ELR (cell line): ENCODE measurements around the gene SLF2.
A peak's percentile ranks its signal among the peaks of the same experiment; 100 is the strongest.

ENCODE experiments used
- DNase-seq: peaks from one replicate; pipeline ENCODE4 v3.0.0-alpha.2; 2015; ENCODE audit warnings: low read depth

Gene SLF2

DNA sequence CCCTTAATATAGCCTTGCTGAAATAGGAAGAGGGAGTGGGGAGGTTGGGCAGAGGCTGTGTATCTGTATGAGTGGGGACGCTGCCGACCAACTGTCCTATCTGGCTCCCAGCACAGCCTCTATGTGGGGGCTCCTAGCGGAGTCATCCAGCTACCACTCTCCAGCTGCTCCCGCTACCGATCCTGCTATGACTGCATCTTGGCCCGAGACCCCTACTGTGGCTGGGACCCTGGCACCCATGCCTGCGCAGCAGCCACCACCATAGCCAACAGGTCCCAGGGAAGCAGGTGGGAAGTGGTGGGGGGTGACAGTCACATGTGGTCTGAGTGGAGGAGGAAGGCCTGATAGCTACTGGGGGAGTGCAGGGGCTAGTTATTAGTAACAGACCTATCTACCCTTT, 67.9 kb downstream of the SLF2 start:
- no peak for DNase-seq

DNA sequence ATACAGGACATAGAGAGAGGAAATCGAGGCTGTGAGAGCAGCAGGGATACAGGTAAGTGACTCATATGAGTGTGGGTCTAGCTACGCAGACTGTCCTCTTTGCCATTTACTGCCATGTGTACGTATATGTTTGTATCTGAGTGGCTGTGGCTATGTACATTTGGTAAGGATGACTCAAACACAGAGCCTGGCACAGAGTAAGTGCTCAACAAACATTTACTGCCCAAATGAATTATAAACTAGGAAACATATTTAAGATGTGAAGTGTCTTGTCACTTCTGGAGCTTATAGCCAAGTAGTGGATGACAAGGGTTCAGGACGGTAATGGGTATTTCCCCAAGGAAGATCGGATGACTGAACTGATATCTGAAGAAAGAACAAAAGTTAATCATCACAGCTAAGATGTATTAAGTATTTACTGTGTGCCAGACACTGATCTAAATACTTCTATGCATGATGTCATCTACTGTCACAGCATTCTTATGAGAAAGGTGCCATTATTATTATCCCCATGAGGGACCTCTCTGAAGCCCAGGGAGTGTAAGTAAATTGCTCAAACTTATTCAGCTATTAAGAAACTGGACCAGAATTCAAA, 68.5 kb downstream of the SLF2 start:
- no peak for DNase-seq

DNA sequence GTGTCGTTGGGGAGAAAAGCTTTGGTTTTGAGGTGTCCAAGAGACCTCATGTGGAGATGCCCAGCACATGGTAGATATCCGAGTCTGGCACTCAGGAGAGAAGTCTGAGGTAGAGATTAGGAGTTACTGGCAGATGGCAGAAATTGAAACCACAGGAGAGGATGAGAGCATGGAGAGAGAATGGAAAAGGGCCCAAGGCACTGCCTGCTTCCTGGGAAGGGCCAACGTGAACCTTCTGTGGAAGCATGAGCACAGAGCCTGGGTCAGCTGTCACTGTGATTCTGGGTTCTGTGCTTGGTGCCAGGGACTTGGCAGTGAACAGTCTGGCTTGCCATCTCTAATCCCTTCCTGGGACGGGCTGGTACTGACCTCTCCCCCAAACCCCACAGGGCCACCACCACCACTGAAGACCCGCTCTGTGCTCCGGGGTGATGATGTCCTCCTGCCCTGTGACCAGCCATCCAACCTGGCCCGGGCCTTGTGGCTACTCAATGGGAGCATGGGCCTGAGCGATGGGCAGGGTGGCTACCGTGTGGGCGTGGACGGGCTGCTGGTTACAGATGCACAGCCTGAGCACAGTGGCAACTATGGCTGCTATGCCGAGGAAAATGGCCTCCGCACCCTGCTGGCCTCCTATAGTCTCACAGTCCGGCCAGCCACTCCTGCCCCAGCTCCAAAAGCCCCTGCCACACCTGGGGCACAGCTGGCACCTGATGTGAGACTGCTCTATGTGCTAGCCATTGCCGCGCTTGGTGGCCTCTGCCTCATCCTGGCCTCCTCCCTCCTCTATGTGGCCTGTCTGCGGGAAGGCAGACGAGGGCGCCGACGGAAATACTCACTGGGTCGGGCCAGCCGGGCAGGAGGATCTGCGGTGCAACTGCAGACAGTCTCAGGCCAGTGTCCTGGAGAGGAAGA, 70.4 kb downstream of the SLF2 start:
- DNase-seq = no peak

DNA sequence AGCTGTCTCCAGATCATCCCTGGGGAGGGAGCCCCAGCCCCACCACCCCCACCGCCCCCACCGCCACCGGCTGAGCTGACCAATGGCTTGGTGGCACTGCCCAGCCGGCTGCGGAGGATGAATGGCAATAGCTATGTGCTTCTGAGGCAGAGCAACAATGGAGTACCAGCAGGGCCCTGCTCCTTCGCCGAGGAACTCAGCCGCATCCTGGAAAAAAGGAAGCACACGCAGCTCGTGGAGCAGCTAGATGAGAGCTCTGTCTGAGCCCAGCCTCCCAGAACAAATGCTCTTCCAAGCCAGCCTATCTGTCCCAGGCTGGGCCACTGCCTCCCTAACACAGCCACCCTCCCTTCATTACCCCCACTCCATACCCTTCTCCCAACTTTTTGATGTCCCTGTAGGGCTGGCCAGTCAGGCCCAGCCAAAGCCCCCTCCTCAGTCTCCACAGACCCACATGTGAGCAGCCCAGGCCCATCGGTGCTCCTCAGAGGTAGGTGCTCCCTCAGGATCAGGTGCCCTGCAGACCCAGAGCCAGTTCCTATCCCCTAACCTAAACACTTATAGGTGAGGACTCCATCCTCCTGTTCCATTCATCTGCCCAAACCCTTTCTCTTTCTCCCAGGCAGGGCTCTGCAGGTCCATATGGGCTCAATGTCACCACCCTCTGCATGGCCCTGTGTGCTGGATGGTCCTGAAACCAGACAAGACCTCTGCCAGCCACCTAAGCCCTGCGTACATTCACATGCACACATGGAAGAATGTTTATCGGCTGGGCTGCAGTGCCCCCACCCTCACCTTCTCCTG, 71.3 kb downstream of the SLF2 start:
- no peak for DNase-seq

DNA sequence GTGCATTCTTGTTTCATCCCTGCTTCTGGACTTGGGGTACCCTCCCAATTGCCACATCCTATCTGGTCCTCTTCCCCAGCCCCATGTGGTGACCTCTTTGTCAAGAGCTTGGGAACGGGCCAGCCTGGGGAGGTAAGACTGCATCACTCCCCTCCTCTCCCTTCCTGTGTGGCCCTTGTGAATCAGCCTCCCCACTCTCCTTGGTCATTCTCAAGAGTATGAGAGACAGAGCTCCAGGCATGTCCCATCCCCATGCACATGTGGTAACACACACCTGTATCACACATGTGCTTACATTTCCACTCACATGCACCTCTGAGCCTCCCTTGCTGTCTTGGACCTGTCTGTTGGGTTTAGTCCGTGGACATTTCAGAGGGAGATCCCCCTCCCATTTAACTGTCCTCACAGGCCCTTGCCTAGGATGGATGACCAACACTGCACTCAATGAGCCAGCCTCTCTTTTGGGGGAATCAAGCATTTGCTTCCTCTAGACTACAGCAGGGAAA, 72.0 kb downstream of the SLF2 start:
- DNase-seq = no peak

DNA sequence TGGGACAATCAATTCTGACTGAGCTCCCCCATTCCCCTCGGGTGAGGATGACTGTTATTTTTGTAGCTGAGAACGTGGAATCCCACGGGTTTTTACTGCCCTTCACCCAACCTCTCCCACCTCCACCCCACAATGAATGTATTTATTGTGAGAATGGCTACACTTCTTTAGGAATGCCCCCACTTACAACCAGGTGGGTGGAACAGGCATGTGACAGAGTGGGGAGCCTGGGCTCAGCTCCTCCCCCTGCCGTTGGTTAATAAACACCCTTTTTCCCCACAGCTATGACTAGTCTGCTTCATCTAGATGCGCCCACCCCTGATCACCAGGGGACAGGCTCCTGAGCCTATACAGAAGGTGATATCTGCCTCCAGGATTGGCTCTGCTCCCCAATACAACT, 72.6 kb downstream of the SLF2 start:
- no peak for DNase-seq

DNA sequence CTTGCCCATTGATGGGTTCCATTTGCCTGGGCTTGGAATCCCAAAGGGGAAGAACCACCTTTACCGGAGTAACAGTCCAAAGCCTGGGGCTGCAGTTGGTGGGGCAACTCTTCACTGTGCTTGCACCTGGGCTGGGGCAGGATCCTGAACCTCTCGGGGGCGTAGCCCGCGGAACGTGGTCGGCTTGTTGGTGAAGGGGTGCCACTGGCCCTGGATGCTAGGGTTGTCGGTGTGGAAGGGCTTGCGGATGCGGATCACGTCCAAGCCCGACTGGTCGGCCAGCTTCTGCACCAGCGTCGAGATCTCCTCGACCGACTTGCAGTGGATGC, 73.8 kb downstream of the SLF2 start:
- DNase-seq = no peak

DNA sequence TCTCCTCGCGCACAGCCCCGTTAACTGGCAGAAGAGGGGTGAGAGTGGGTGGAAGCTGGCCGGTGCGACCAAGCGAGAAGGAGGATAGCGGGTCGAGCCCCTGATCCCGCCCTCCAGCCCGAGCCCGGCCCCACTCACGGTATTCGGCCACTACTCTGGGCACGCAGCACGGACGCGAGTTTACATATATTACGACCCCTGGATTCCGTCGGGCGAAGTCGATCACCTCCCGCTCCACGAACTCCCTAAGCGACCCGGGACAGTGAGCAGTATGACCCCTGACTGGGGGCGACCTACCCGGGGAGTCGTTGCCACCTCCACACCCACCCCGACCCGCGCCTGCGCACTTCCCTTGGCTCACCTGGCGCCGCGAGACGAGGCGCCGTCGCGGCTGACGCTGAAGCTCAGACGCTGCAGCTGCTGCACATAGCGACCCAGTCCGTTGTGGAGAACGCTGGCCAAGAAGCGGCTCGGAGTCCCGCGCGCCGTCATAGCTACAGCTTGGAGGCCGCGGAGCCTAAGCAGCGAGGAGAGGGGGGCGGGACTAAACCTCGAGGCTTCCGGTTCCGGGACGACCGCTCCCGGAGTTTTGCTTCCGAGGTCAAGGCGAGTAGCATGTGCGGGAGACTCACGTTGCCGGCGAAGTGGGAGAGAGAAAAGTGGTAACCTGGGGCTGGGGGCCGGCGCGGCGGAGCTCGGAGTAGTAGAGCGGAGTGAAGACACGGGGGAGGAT, 74.4 kb downstream of the SLF2 start, which contains the start of the genes MRPL43 and TWNK:
TSS of gene MRPL43 (minus strand) at position 546 of the 733 bp plus-strand sequence. CDS start at position 492, 54 bp downstream.
TSS of gene TWNK (plus strand) at position 592 of the 733 bp plus-strand sequence. CDS start 668 bp downstream, outside the sequence.
- peak; percentile 88 for DNase-seq

DNA sequence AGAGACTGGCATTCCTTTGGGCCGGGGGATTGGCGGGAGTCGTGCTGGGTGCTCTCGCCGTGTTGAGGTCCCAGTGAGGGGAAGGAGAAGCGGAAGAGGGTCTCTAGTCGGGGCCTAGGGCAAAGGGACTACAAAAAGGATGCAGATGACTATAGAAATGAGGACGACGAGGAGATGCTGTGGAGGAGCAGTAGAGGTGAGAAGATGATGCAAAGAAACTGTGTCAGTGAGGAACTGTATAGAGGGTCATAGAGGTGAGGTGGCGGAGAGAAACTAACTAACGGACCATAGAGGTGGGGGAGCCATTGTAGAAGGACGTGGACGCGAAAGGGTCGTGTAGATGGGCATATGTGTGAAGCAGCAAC, 74.9 kb downstream of the SLF2 start:
- DNase-seq = no peak

DNA sequence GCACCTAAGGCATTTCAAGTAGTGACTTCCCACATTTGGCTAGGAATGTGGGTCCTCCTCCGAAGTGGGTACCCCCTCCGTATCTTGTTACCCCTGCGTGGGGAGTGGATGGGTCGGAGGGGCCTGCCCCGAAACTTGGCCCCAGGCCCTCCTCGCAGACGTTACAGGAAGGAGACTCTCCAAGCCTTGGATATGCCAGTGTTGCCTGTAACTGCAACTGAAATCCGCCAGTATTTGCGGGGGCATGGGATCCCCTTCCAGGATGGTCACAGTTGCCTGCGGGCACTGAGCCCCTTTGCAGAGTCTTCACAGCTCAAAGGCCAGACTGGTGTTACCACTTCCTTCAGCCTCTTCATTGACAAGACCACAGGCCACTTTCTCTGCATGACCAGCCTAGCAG, 75.4 kb downstream of the SLF2 start:
- no peak for DNase-seq

DNA sequence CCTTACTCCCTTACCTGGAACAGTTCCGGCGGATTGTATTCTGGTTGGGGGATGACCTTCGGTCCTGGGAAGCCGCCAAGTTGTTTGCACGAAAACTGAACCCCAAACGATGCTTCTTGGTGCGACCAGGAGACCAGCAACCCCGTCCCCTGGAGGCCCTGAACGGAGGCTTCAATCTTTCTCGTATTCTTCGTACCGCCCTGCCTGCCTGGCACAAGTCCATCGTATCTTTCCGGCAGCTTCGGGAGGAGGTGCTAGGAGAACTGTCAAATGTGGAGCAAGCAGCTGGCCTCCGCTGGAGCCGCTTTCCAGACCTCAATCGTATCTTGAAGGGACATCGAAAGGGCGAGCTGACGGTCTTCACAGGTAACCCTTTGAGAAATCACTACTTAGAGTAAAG, 76.3 kb downstream of the SLF2 start:
- no peak for DNase-seq

DNA sequence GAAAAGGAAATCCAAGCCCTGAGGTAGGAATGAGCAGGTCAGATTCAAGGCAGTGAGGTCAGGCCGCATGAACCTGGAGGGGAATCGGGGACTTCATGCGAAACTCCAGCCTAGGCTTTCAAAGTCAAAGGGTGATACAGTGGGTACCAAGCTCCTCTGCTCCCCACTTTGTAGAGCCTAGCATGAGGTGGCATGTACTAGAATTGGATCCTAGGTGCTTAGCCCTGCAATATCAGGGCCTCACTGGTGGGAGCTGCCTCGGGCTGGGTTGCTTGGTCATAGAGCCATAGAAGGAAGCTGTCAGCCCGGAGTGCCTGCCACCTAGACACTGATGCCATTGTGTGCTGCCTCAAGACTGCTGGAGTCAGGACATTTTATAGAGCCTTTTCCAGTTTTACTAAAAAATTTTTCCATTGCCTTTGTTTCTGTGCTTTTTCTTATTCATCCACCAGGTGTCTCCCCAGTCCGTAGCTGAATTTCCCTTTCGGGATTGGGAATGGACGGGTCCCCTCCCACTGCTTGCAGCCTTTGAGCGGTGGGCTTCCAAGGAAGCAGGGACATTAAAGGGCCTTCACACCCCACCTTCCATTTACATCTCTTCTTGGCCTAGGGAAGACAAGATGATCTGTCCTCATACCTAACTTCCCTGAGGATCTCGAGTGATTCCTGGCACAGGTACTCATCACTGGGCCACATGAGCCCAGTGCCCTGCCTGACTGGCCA, 81.4 kb downstream of the SLF2 start:
- peak; percentile 62 for DNase-seq

DNA sequence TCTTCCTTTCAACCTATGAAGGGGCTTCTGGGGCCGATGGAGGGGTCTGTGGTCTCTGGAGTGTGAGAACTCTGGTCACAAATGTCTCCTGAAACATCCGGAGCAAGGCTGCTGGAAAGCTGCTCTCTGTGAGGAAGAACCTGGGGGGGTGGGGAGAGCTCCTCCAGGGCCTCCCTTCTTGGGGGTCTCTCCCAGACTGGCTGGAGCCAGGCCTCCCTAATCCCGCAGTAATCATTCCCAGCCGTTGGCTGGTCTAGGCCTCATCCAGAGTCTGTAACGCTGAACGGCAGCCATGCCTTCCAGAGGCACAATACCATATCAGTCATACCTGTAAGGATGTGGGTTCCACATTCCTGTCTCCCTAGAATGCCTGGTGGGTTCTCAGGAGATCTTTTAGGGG, 82.4 kb downstream of the SLF2 start:
- no peak for DNase-seq

DNA sequence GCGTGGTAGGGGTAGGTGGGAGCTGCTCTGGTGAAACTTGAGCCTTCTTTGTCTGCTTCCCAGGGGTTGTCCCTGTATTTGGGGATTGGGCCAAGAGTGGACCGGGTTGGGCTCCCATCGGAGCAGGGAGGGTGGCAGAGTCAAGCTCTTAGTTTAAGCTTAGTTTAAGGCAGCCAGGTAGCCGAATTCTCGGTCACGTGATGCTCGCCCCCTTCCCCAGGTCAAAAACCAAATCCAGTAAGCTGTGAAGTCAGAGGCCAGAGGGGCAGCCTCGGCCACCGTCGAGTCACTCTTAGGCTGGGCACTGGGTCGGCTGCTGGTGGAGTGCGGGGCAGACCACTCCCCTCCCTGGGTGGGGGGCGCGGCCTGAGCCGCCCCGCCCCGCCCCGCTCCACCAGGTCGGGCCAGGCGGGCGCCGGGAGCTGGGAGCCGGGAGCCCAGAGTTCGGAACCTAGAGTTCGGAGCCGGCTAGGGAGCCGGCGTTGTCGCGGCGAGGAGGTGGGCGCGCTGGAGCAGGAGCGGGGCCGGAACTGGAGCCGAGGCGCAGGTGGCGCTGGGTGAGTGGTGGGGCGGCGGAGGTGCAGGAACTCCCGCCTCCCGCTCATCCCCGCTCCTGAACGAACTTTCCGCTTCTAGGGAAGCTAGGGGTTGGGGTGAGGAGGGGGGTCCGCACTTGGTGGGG, 84.1 kb downstream of the SLF2 start:
- DNase-seq = peak; percentile 42

DNA sequence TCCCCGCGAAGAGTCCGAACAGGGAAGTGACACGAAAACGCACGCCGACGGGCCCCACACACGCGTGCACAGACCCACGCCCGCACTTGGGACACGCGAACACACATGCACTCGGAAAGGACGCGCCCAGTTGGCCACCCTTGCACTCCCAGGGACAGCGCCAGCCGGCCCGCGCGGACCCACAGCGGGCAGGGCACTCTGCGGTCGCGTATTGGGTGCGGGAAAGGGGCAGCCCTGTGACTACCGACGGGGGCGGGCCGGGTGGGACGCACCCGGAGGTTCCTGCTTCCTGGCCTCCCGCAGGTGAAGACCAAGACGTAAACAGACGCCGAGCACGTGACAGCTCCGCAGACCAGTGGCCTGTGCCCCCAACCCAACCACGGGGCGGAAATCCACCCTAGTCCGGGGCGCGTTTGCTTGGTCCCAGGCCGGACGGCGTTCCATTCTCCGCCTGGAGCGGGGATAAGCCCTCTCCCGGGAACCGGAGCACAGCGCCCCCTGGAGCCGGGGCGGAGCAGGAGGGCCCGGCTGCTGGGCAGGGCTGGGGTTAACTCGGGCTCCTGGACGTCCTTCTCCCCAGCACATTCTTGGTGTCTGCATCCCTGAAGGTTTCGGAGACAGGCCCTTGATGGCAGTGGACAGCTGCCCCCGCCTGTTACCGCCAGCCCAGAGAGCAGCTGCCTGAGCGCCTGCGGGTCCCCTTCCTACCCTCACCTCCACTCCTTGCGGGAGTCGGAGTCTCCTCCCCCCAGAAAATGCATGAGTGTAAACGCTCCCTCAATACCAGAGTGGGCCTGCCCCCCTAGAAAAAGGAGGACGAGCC, 84.8 kb downstream of the SLF2 start:
- DNase-seq = peak; percentile 77

DNA sequence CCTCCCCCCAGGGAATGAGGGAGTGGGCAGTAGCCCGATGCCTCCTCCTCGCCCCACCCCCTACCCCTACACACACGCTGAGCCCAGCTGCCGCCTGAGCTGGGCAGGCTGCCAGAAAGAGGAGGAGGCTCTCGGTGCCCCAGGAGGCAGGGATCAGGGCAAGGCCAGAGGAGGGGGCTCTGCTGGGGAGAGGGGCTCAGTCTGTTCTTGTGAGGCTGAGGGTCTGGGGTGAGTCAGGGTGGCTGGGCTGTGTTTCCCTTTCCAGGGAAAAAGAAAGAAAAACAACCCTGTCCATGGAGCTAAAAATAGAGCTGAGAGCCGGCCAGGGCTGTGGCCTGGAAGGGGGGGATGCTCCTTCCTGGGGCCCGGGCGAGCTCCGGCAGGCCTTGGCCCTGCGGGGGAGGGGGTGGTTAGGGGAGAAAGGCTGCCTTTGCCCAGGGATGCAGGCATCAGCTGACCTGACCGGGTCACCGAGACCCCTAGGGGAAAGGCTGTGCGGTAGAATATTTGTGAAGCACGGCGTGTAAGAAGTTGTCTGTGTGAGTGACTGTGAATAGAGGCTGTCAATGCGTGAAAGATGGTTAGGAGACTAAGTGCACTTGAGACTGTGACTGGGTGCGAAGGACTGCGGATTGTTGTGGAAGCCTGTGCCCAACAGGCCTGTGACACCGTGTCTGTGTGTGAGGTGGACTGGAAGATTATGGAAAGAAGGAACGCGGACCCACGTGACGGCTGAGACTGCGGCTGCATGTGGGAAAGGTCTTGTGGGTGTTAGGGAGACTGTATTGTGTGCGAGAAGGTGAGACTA, 85.6 kb downstream of the SLF2 start:
- peak; percentile 74 for DNase-seq

DNA sequence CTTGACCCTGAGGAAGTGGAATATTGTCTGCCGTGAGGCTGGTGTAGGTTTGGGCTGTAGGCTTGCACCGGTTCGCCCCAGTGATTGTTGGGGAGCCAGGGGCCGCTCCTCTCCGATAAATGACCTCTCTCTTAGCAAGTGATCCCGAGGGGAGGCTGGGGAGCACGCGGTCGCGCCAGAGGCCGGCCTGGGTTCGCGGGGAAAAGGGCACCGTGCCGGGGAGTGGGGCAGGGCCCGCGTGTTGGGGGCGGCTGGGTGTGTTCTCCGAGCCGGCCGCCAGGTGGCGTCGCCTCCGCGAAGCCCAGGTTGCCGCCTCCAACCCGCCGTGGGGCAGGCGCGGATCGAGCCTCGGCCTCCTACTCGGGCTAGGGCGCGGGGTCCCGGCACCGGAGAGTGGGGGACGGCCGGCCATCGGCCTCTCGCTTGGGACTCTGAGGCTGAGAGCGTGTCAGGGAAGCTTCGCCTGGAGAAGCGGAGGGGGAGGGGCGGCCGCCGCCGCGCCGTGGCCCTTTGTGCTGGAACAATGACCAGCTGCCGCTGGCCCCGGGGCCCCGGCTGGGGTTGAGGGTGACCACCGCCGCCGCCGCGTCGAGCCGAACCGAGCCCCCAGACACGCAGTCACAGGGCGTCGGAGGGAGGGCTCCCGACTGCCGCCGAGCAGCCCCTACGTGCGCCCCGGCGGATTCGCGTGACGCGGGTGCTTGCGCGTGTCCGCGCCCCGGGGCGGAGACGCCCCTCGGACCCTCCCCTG, 86.4 kb downstream of the SLF2 start:
- DNase-seq = peak; percentile 76

DNA sequence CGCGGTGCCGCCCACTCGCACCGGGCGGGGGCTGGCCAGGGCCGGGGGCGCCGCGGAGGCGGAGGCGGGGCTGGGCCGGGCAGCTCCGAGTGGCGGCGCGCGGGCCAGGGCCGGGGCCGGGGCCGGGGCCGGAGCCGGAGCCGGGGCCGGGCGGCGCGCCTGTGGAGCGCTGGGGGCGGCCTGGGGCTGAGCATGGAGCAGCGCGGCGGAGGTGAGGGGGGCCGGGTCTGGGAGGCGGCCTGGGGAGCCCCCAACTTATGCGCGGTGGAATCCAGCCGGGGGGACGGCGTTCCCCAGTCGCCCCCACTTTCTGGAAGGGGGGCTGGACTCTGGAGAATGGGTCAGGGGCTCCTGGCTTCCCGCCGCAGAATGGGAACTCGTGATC, 87.0 kb downstream of the SLF2 start, which contains the start of gene LZTS2:
TSS of gene LZTS2 (plus strand) at position 67 of the 385 bp plus-strand sequence. CDS start 2,731 bp downstream, outside the sequence.
- DNase-seq = no peak
